Right lobe of liver (tissue), 4 donors: ENCODE results near the gene ENGASE.

ENCODE experiments used
- POLR2A ChIP-seq: fragments of 450-650 bp; IDR thresholded peaks from one replicate; pipeline ENCODE4 v1.6.1; 2017; ENCODE audit warnings: antibody characterized with exemption, mild to moderate bottlenecking
- TF ChIP-seq, protein P1 (sequence below), 4 donors: fragments of 200-600 bp in 3 of 4; fragments of 450-650 bp in 1 of 4; IDR thresholded peaks; one replicate each; pipeline versions ENCODE4 v1.5.1 to v1.8.0; 2016 to 2022; ENCODE audit warnings: antibody characterized with exemption in 4 of 4, mild to moderate bottlenecking in 2 of 4
- donor health status: DM: no; HTN: no; CAD: no.
- donor health status: DM: no; HTN: no; CAD: no.
- donor health status: DM: no; HTN: yes; CAD: no.

GRCh38 chr17:79043931-79044320 is 30.7 kb upstream of the ENGASE start:
- TF ChIP-seq, protein P1, sequence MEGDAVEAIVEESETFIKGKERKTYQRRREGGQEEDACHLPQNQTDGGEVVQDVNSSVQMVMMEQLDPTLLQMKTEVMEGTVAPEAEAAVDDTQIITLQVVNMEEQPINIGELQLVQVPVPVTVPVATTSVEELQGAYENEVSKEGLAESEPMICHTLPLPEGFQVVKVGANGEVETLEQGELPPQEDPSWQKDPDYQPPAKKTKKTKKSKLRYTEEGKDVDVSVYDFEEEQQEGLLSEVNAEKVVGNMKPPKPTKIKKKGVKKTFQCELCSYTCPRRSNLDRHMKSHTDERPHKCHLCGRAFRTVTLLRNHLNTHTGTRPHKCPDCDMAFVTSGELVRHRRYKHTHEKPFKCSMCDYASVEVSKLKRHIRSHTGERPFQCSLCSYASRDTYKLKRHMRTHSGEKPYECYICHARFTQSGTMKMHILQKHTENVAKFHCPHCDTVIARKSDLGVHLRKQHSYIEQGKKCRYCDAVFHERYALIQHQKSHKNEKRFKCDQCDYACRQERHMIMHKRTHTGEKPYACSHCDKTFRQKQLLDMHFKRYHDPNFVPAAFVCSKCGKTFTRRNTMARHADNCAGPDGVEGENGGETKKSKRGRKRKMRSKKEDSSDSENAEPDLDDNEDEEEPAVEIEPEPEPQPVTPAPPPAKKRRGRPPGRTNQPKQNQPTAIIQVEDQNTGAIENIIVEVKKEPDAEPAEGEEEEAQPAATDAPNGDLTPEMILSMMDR (IDR thresholded peaks at IDR 0.05), result no peak
- no peak for TF ChIP-seq POLR2A
